A673 (cell line): ENCODE data around the gene NFASC. TPM values are rescaled to one million over a fixed set of nuclear protein-coding genes. Genes with fewer than 3 reads are reported as not detected.

Source experiments
- BruUV-seq: library from RNA; stranded (reverse); fragments of 400-500 nt; replicated peaks from 2 replicates; lab custom pipeline; 2021; lab: Mats Ljungman, UMichigan
- CTCF ChIA-PET: fragments of 300-600 bp; sonication (Branson Sonifier 250); formaldehyde crosslinking; loops from one replicate; lab custom pipeline; 2022; ENCODE audit warnings: antibody characterized with exemption; lab: Charles Lee
- POLR2A ChIA-PET: fragments of 300-600 bp; sonication (Branson Sonifier 250); formaldehyde crosslinking; loops from one replicate; lab custom pipeline; 2022; ENCODE audit warnings: antibody characterized with exemption; ENCODE audit not compliant: low non-redundant PET; lab: Charles Lee
- DNase-seq: peaks from one replicate; pipeline ENCODE4 v3.0.0-alpha.2; 2015; ENCODE audit warnings: low spot score
- H3K27ac ChIP-seq: fragments of 200-600 bp; sonication (generic); 2 replicates; pipeline ENCODE4 v1.5.1; 2016; ENCODE audit warnings: mixed run types, low read depth, mild to moderate bottlenecking, mixed read lengths, antibody characterized with exemption, low read length; ENCODE audit not compliant: poor library complexity, severe bottlenecking
- H3K27me3 ChIP-seq: fragments of 200-600 bp; sonication (generic); replicated peaks from 2 replicates; pipeline ENCODE4 v1.6.1; 2017; ENCODE audit warnings: mixed run types, low read depth, mild to moderate bottlenecking, mixed read lengths, antibody characterized with exemption, low read length; ENCODE audit not compliant: insufficient read depth, poor library complexity
- H3K36me3 ChIP-seq: fragments of 200-600 bp; sonication (generic); 2 replicates; pipeline ENCODE4 v1.6.1; 2016; ENCODE audit warnings: mixed run types, mild to moderate bottlenecking, mixed read lengths, antibody characterized with exemption, low read length; ENCODE audit not compliant: insufficient read depth, poor library complexity, severe bottlenecking
- H3K4me1 ChIP-seq: fragments of 200-600 bp; sonication (generic); 2 replicates; pipeline ENCODE4 v1.6.1; 2017; ENCODE audit warnings: mixed run types, mild to moderate bottlenecking, mixed read lengths, antibody characterized with exemption, low read length; ENCODE audit not compliant: insufficient read depth, poor library complexity, severe bottlenecking
- H3K4me3 ChIP-seq: fragments of 200-600 bp; sonication (generic); 2 replicates; pipeline ENCODE4 v1.5.1; 2016; ENCODE audit warnings: low read depth, mixed run types, mild to moderate bottlenecking, mixed read lengths, low read length; ENCODE audit not compliant: poor library complexity, severe bottlenecking
- H3K9me3 ChIP-seq: fragments of 200-600 bp; sonication (generic); 2 replicates; pipeline ENCODE4 v1.6.1; 2016; ENCODE audit warnings: mixed run types, low read depth, mild to moderate bottlenecking, mixed read lengths, antibody characterized with exemption, low read length; ENCODE audit not compliant: poor library complexity, severe bottlenecking
- EZH2 ChIP-seq: fragments of 200-600 bp; sonication (generic); IDR thresholded peaks from 2 replicates; pipeline ENCODE4 v1.6.1; 2017; ENCODE audit warnings: borderline replicate concordance, low read depth, mild to moderate bottlenecking, mixed read lengths, antibody characterized with exemption, low read length; ENCODE audit not compliant: poor library complexity, severe bottlenecking
- intact Hi-C: fragments of 100-400 bp; cut with micrococcal nuclease; formaldehyde crosslinking; loops from one replicate; pipeline ENCODE4 v1.10.0; 2022; ENCODE audit not compliant: unreplicated experiment
- total RNA-seq: library from RNA; stranded (reverse); gene quantifications from 2 replicates; pipeline ENCODE4 v1.2.3, GENCODE V29; 2021
- TF ChIP-seq, protein P1 (sequence below): fragments of 300-800, 200-600 bp; sonication (generic); conservative IDR thresholded peaks from 2 replicates; pipeline ENCODE4 v1.5.1; 2017; ENCODE audit warnings: low read depth, mild to moderate bottlenecking, antibody characterized with exemption, low read length, moderate library complexity, mixed read lengths

NFASC gene
- total RNA-seq, 1 experiment from 2014 or later, result 0.24 TPM

DNA sequence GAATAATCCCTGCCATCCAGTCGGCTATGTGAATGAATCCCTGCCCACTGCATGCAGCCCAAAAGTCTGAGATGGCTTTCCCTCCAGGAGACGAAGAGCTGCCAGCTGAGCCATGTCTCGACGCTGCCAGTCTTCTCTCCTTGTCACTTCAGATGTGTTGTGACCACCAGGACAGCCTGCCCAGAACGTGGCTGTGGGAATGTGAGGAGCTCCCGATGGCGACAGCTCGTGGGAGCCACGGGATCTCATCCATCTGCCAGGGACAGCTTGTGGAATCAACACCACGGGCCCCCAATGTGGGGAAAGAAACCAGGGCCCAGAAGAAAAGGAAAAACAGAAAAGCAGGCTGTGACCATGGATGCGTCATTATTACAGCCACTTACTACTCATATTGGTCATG is 67.2 kb downstream of the NFASC start:
- no peak overlapping the region for H3K27ac ChIP-seq
- no peaks in the 10 kb centered on the region for H3K36me3 ChIP-seq
- BruUV-seq, result no TSS peak
- H3K4me3 ChIP-seq, result no peak overlapping the region
- POLR2A ChIA-PET, result no interaction called here
- intact Hi-C loops, result no loop called here
- DNase-seq, result no peak
- CTCF ChIA-PET, result no interaction called here
- H3K27me3 ChIP-seq, result peaks cover 23% of the 10 kb centered on the region
- no peaks in the 10 kb centered on the region for H3K4me1 ChIP-seq
- no peaks in the 10 kb centered on the region for H3K9me3 ChIP-seq
- no peak for TF ChIP-seq EZH2
- TF ChIP-seq, protein P1, sequence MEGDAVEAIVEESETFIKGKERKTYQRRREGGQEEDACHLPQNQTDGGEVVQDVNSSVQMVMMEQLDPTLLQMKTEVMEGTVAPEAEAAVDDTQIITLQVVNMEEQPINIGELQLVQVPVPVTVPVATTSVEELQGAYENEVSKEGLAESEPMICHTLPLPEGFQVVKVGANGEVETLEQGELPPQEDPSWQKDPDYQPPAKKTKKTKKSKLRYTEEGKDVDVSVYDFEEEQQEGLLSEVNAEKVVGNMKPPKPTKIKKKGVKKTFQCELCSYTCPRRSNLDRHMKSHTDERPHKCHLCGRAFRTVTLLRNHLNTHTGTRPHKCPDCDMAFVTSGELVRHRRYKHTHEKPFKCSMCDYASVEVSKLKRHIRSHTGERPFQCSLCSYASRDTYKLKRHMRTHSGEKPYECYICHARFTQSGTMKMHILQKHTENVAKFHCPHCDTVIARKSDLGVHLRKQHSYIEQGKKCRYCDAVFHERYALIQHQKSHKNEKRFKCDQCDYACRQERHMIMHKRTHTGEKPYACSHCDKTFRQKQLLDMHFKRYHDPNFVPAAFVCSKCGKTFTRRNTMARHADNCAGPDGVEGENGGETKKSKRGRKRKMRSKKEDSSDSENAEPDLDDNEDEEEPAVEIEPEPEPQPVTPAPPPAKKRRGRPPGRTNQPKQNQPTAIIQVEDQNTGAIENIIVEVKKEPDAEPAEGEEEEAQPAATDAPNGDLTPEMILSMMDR, result no peak

DNA sequence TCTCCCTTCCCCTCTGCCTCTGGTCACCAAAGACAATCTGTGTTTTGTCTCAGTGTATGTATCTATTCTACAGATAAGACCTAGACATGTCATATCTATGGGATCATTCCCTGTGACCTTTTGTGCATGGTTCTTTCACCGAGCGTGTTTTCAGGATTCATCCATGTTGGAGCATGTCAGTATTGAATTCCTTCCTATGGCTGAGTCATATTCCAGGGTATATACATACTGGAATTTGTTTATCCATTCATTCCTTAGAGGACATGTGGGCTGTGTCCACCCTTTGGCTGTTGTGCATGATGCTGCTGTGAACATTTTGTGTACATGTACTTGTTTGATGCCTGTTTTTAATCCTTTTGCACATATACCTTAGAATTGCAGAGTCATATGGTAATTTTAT is 69.9 kb downstream of the NFASC start:
- Histone ChIP-seq H3K27ac (no peak overlapping the region), H3K4me1 (no peaks in the 10 kb centered on the region), H3K36me3 (no peaks in the 10 kb centered on the region), H3K4me3 (no peak overlapping the region), H3K9me3 (no peaks in the 10 kb centered on the region), H3K27me3 (peaks cover 15% of the 10 kb centered on the region)
- TF ChIP-seq EZH2, result no peak
- TF ChIP-seq, protein P1, result no peak
- no TSS peak for BruUV-seq
- no peak for DNase-seq
- ChIA-PET CTCF (interaction anchor here (0.8 kb wide), 1 partner anchor 134 kb away, joined by 3 read pairs; no protein-coding TSS in a partner anchor), POLR2A (no interaction called here)
- intact Hi-C loops, result loop anchor here (10.0 kb wide), 1 partner anchor 366 kb away; no protein-coding TSS in a partner anchor

DNA sequence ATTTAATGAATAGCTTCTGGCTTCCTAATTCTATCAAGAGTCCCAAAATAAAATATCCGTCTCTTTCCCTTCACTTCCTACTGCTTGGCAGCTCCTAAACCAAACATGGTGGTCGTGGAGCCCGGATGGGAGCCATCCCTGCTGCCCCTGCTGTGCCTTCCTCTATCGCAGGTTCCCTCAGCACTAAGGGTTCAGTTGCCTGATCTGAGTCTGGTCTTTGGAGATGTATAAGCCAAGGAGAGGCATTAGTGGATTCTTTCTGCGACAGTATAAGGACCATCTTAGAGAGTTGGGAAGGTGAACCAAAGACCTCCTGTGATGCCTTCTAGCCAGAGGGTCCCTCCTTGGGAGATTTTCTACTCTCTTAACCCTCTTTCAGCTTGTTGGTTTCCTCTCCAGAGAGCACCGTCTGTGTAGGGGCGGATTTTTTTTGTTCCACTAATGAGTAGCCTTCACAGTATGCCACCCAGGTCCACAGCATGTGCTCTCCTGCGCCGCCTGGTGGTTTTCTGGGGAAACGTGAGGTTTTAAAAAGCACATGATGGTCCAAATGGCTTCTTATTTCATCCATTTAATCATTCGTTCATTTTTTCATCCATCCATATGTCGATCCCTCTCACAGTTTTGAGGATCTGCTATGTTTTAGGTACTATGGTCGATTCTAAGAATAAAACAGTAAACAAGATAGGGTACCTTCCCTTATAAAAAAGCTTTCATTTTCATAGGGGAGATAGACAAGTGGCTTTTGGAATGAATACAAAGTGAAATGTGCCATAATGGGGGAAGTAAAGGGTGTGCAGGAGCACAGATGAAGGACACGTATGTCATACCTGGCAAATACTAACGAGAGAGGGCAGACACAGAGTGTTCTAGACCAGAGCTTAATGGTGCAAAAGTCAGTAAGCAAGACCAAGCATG is 71.0 kb downstream of the NFASC start:
- Histone ChIP-seq H3K9me3 (no peaks in the 10 kb centered on the region), H3K27me3 (peaks cover 15% of the 10 kb centered on the region), H3K36me3 (no peaks in the 10 kb centered on the region), H3K27ac (no peak overlapping the region), H3K4me3 (no peak overlapping the region), H3K4me1 (no peaks in the 10 kb centered on the region)
- intact Hi-C loops, result loop anchor here (1.0 to 10.0 kb wide), 2 partner anchors 133 to 367 kb away; no protein-coding TSS in a partner anchor
- no TSS peak for BruUV-seq
- POLR2A ChIA-PET, result no interaction called here
- CTCF ChIA-PET, result interaction anchor here (0.6 to 1.2 kb wide), 4 partner anchors 43 to 788 kb away, joined by 3 to 4 read pairs (median 4); no protein-coding TSS in a partner anchor
- TF ChIP-seq, protein P1, result peak; percentile 94
- TF ChIP-seq EZH2, result no peak
- DNase-seq, result peak; percentile 75
